Gastrocnemius medialis (tissue), 4 donors: ENCODE results near the gene MARVELD1. TPM values are rescaled to one million over a fixed set of nuclear protein-coding genes. Genes with fewer than 3 reads are reported as not detected.

Experiments
- ATAC-seq, 2 donors: fragments of 150-250 bp; one replicate each; pipeline ENCODE4 v1.9.1; 2016
- DNase-seq, 2 donors: peaks; one replicate each; pipeline ENCODE4 v3.0.0-alpha.2; 2019
- H3K27ac ChIP-seq, 4 donors: fragments of 200-600 bp; sonication (generic); 1 replicate in 1 of 4; 2 replicates in 3 of 4; pipeline ENCODE4 v1.5.1; 2016 to 2018; ENCODE audit warnings: mild to moderate bottlenecking in 2 of 4, moderate library complexity in 1 of 4
- H3K27me3 ChIP-seq, 3 donors: fragments of 200-600 bp; sonication (generic) in 2 of 3; 1 replicate in 1 of 3; 2 replicates in 2 of 3; pipeline versions ENCODE4 v1.5.1 to v1.6.0; 2016 to 2019; ENCODE audit warnings: mild to moderate bottlenecking in 1 of 3, moderate library complexity in 1 of 3
- H3K36me3 ChIP-seq, 2 donors: fragments of 200-600 bp; sonication (generic) in 1 of 2; one replicate each; pipeline ENCODE4 v1.5.1; 2017 to 2018
- H3K4me1 ChIP-seq, 2 donors: fragments of 200-600 bp; sonication (generic) in 1 of 2; one replicate each; pipeline ENCODE4 v1.5.1; 2016 to 2017; ENCODE audit warnings: mild to moderate bottlenecking in 2 of 2
- H3K4me3 ChIP-seq, 4 donors: fragments of 200-600 bp; sonication (generic) in 3 of 4; 1 replicate in 1 of 4; 2 replicates in 3 of 4; pipeline ENCODE4 v1.5.1; 2016 to 2019; ENCODE audit warnings: mild to moderate bottlenecking in 2 of 4
- H3K9me3 ChIP-seq, 3 donors: fragments of 200-600 bp; sonication (generic) in 2 of 3; 1 replicate in 1 of 3; 2 replicates in 2 of 3; pipeline ENCODE4 v1.5.1; 2016 to 2019
- POLR2A ChIP-seq, 2 donors: fragments of 450-650 bp; IDR thresholded peaks; one replicate each; pipeline ENCODE4 v1.6.1; 2017; ENCODE audit warnings: antibody characterized with exemption in 2 of 2, mild to moderate bottlenecking in 2 of 2, moderate library complexity in 2 of 2
- in situ Hi-C, 4 donors: fragments of 200-750 bp; cut with MboI; loops; one replicate each; pipeline versions ENCODE4 v1.15.0 to v1.8.0; 2017; ENCODE audit warnings: low sequenced_read_pairs in 4 of 4
- intact Hi-C: fragments of 100-400 bp; cut with DNase I; formaldehyde crosslinking; loops from one replicate; pipeline ENCODE4 v1.15.1; 2023; ENCODE audit warnings: low total_unique reads
- total RNA-seq, 4 donors: library from RNA; depleted of rRNA; stranded (reverse); fragments of >200 nt; gene quantifications; one replicate each; pipeline versions ENCODE4 v1.1.0 to v1.2.3, GENCODE V29; 2016
- TF ChIP-seq, protein P1 (sequence below), 5 experiments: fragments of 450-650 bp in 3 of 5; fragments of 200-600 bp in 2 of 5; sonication (generic) in 2 of 5; IDR thresholded peaks in 4 of 5; conservative IDR thresholded peaks in 1 of 5; 1 replicate in 4 of 5; 2 replicates in 1 of 5; pipeline ENCODE4 v1.5.1; 2016 to 2019; ENCODE audit warnings: antibody characterized with exemption in 5 of 5, mild to moderate bottlenecking in 3 of 5, moderate library complexity in 3 of 5

MARVELD1 gene
- total RNA-seq, 4 donors from 2014 or later = 3.2 to 5.1 (median 3.9) TPM

DNA sequence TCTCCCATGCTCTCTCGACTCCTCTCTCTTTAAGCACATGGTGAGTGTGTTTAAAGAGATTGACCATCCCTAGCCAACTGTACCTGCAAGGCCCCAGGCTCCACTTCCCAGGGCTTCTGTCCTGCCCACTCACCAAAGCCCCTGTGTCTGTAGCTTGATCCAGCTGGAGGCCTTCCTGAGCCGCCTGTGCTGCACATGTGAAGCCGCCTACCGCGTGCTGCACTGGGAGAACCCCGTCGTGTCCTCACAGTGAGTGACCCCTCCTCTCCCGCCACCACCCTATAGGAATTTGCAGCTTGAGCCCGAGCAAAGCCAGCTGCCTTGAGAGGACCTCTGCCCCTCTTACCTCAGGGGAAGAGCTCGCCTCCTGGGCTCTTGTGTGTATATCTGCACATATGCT is 34.6 kb downstream of the MARVELD1 start:
- Histone ChIP-seq H3K36me3 (peaks cover 2 to 95% of the 10 kb centered on the region in 2 donors), H3K9me3 (no peaks in the 10 kb centered on the region), H3K4me1 (no peaks in the 10 kb centered on the region), H3K4me3 (no peak overlapping the region), H3K27ac (no peak overlapping the region), H3K27me3 (no peaks in the 10 kb centered on the region)
- no peak for DNase-seq
- in situ Hi-C loops = no loop called here
- intact Hi-C loops = no loop called here
- no peak for TF ChIP-seq POLR2A (IDR thresholded peaks at IDR 0.05)
- TF ChIP-seq, protein P1, sequence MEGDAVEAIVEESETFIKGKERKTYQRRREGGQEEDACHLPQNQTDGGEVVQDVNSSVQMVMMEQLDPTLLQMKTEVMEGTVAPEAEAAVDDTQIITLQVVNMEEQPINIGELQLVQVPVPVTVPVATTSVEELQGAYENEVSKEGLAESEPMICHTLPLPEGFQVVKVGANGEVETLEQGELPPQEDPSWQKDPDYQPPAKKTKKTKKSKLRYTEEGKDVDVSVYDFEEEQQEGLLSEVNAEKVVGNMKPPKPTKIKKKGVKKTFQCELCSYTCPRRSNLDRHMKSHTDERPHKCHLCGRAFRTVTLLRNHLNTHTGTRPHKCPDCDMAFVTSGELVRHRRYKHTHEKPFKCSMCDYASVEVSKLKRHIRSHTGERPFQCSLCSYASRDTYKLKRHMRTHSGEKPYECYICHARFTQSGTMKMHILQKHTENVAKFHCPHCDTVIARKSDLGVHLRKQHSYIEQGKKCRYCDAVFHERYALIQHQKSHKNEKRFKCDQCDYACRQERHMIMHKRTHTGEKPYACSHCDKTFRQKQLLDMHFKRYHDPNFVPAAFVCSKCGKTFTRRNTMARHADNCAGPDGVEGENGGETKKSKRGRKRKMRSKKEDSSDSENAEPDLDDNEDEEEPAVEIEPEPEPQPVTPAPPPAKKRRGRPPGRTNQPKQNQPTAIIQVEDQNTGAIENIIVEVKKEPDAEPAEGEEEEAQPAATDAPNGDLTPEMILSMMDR (IDR thresholded peaks at IDR 0.05 in 4 of 5, conservative IDR thresholded peaks at IDR 0.05 in 1 of 5) = no peak
- ATAC-seq = no peak

DNA sequence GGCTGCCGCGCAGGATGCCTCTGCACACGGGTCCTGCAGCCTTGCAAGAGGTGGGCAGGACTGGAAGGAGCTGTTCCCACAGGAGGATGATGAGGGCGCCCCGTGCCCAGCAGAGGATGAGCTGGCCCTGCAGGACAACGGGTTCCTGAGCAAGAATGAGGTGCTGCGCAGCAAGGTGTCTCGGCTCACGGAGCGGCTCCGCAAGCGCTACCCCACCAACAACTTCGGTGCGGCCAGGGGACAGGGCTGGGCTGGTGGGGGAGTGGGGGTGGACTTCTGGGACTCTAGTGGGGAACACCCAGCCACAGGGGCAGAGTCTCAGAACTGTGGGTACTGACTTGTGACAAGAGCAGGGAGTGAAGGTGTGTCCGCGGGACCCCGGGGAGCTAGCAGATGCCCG is 39.4 kb downstream of the MARVELD1 start:
- Histone ChIP-seq H3K4me1 (no peaks in the 10 kb centered on the region), H3K4me3 (no peak overlapping the region), H3K36me3 (peaks cover 2 to 98% of the 10 kb centered on the region in 2 donors), H3K27me3 (no peaks in the 10 kb centered on the region), H3K9me3 (no peaks in the 10 kb centered on the region), H3K27ac (no peak overlapping the region)
- no peak for TF ChIP-seq POLR2A (IDR thresholded peaks at IDR 0.05)
- TF ChIP-seq, protein P1 (IDR thresholded peaks at IDR 0.05 in 4 of 5, conservative IDR thresholded peaks at IDR 0.05 in 1 of 5) = no peak
- DNase-seq (no peak), ATAC-seq (no peak)
- intact Hi-C loops = no loop called here
- in situ Hi-C loops = loop anchor here in 1 of 4 donors (25.0 kb wide), 1 partner anchor 284 kb away; the partner anchor contains the start of gene CRTAC1

- H3K27me3 ChIP-seq = no peaks in the 10 kb centered on the region
- H3K9me3 ChIP-seq = no peaks in the 10 kb centered on the region
- intact Hi-C loops (no loop called here), in situ Hi-C loops (loop anchor here in 1 of 4 donors (25.0 kb wide), 1 partner anchor 283 kb away; the partner anchor contains the start of gene CRTAC1)
- no peak overlapping the region for H3K4me3 ChIP-seq
- TF ChIP-seq, protein P1 (IDR thresholded peaks at IDR 0.05 in 4 of 5, conservative IDR thresholded peaks at IDR 0.05 in 1 of 5) = no peak
- no peak for TF ChIP-seq POLR2A (IDR thresholded peaks at IDR 0.05)
- H3K36me3 ChIP-seq = peaks cover 2 to 88% of the 10 kb centered on the region in 2 donors
- H3K4me1 ChIP-seq = no peaks in the 10 kb centered on the region
- no peak overlapping the region for H3K27ac ChIP-seq
- no peak for DNase-seq
- no peak for ATAC-seq
Observed at GRCh38 chr10:97754726-97755125, 41.2 kb downstream of the MARVELD1 start.

- no peak for DNase-seq
- H3K9me3 ChIP-seq = no peaks in the 10 kb centered on the region
Observed at GRCh38 chr10:97755718-97756117, 42.2 kb downstream of the MARVELD1 start.

More at GRCh38 chr10:97755718-97756117, 42.2 kb downstream of the MARVELD1 start:
- peaks cover 2 to 86% of the 10 kb centered on the region in 2 donors for H3K36me3 ChIP-seq
- intact Hi-C loops (no loop called here), in situ Hi-C loops (loop anchor here in 1 of 4 donors (25.0 kb wide), 1 partner anchor 282 kb away; the partner anchor contains the start of gene CRTAC1)
- no peak overlapping the region for H3K4me3 ChIP-seq
- no peak overlapping the region for H3K27ac ChIP-seq
- no peaks in the 10 kb centered on the region for H3K27me3 ChIP-seq
- H3K4me1 ChIP-seq = no peaks in the 10 kb centered on the region
- no peak for ATAC-seq
- no peak for TF ChIP-seq POLR2A (IDR thresholded peaks at IDR 0.05)
- TF ChIP-seq, protein P1 (IDR thresholded peaks at IDR 0.05 in 4 of 5, conservative IDR thresholded peaks at IDR 0.05 in 1 of 5) = no peak
